GM18526 (cell line): ENCODE measurements around the gene SYT17.

Experiments
- POLR2A ChIP-seq: IDR thresholded peaks from 3 replicates; pipeline ENCODE4 v1.6.1; 2011; ENCODE audit not compliant: insufficient read length; ENCODE audit errors: extremely low read depth

The SYT17 gene

DNA sequence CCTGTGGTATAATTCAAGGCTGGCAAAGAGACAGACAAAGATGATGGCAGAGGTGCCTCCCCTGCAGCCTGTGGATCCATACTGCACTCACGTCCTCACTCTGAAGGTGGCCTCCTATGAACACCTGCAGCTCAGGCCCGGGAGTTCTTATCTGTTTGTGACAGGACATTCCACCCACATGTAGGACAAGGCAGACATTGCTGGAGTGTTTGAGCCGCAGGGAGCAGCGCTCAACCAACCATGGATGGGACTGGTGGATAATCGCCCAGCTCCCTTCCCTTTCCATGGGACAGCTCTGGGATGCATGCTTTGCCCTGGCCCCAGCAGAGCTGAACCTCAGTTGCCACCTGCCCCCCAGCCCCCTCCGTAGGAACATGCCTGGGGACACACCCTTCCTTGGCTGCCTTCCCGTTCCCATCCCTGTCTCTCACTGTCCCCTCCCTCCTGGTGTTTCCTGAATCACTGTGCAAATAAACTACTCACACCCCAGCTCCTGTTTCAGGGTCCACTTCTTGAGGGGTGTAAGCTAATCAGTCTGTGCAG lies 32.1 kb upstream of the SYT17 start:
- TF ChIP-seq POLR2A, result no peak

DNA sequence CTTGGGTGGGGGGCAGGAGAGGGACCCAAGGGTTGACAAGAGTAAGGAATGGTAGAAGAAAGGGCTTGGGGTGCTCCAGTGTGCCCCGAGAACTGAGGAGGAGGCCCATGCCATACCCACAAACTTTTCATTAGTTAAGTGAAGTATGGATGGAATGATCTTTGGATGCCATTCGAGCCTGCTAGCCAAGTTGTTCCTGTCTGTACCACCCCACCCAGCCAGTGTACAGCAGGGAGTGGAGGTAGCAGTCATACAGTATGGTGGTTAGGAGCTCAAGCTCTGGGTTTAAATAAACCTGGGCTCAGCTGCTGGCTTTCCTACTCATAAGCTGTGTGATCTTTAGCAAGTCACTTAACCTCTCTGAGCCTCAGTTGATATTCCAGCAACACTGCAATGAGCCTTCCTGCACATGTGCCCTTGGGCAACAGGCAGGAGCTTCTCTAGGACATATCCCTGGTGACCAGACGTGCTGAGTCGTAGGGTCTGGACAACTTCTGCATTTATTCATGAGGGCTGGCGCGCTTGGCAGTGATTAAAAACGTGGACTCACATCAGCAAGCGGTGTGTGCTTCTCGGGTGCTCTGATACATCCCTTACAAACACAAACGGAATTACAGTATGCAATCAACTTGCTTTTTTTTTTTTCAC lies 31.4 kb upstream of the SYT17 start:
- no peak for TF ChIP-seq POLR2A

- TF ChIP-seq POLR2A, result no peak
Observed at GRCh38 chr16:19137201-19138128, 30.6 kb upstream of the SYT17 start.

- TF ChIP-seq POLR2A, result no peak
Observed at GRCh38 chr16:19138601-19139000, 29.4 kb upstream of the SYT17 start.

DNA sequence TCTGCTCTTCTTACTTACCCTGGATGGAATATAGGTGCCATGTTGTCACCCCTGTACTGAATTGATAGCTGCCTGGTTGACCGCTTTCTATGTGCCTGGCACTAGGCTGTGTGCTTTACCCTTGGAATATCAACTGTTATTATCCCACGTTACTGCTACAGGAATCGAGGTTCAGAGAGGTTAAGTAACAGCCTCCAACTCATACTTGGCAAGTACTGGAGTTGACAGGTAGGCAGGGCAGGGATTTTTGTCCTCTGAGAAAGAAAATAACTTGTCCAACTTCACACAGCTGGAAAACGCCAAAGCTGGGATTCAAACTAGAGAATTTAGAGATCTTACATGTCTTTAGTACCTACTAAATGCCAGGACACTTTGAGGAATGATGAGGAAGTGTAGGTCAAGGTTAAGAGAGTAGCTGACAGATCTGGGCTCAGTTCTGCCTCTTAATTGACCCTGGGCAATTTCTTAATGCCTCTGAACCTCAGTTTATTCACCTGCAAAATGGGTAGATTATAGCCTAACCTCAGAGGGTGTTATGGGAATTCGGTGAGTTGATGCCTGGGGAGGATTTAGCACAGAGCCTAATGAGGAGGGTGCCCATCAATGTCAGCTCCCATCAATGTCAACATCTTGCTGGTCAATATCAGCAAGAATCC lies 28.5 kb upstream of the SYT17 start:
- no peak for TF ChIP-seq POLR2A

DNA sequence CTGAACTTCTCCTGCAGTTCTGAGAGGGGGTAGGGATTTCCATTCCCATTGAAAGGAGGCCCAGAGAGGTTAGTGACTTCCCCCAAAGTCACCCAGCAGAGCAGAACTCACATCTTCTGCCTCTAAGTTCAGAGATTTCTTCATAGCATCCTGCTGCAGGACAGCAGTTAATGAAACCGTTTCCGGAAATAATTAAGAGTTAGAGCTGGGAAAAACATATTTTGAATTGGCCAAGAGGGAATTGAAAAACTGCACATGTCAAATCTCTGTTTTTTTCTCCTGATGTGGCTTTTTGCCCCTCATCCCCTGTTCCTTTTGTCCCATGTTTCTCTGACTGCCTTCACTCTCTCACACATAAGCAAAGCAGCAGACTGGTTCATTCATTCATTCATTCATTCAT lies 27.6 kb upstream of the SYT17 start:
- TF ChIP-seq POLR2A, result no peak

DNA sequence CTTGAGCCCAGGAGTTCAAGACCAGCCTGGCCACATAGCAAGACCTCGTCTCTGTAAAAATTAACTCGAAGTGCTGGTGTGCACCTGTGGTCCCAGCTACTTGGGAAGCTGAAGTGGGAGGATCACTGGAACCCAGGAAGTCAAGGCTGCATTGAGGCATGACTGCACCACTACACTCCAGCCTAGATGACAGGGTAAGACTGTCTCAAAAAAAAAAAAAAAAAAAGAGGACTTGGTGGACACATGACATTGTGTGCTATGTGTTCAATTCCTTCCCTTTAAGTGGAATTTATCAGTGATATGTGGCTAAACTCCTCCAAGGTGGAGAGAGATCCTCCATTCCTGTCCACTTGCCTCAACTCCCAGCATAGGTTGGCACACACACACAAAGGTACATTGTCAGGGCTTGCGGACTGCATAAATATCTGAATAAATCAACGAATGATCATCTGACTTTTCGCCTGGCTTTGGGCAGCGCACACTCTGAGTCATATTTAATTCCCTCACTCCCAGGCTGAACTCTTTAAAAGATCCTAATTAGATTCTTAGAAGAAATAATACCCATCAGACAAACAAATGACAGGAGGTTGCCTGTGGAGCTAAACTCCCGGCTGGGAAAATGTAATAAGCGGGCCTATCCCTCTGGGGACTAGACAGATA lies 25.0 kb upstream of the SYT17 start:
- no peak for TF ChIP-seq POLR2A

DNA sequence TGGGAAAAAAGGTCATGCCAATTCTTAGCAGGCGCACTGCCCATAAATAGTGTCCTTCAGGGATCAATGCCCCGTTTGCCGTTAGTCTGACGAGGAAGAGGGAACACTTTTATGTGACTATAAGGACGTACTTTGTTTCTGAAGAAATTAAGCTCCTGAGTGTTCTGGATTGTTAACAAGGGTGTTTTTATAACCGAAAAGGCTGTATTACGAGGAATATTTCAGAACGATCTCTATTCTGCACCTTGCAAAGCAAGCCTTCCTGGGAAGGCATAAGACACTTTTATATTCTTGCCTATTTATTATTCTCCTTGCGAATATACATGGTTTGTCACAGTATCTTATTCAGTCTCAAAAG lies 24.5 kb upstream of the SYT17 start:
- TF ChIP-seq POLR2A, result no peak

- no peak for TF ChIP-seq POLR2A
Observed at GRCh38 chr16:19145010-19145409, 23.0 kb upstream of the SYT17 start.

GRCh38 chr16:19147126-19147525 lies 20.9 kb upstream of the SYT17 start:
- TF ChIP-seq POLR2A, result no peak

GRCh38 chr16:19147627-19148026 lies 20.4 kb upstream of the SYT17 start:
- no peak for TF ChIP-seq POLR2A

GRCh38 chr16:19148189-19148588 lies 19.9 kb upstream of the SYT17 start:
- TF ChIP-seq POLR2A, result no peak

GRCh38 chr16:19151310-19151709 lies 16.7 kb upstream of the SYT17 start:
- no peak for TF ChIP-seq POLR2A

DNA sequence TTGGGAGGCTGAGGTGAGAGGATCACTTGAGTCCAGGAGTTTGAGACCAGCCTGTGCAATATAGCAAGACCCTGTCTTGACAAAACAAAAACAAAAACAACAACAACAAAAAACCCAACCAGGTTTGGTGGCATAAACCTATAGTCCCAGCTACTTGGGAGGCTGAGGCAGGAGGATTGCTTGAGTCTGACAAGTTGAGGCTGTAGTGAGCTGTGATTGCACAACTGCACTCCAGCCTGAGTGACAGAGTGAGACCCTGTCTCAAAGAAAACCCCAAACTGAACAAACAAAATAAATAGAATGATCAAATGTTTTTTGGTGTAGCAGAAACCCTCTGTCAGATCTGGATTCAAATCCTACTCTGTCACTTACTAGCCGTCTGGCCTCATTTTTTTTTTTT lies 16.0 kb upstream of the SYT17 start:
- TF ChIP-seq POLR2A, result no peak

DNA sequence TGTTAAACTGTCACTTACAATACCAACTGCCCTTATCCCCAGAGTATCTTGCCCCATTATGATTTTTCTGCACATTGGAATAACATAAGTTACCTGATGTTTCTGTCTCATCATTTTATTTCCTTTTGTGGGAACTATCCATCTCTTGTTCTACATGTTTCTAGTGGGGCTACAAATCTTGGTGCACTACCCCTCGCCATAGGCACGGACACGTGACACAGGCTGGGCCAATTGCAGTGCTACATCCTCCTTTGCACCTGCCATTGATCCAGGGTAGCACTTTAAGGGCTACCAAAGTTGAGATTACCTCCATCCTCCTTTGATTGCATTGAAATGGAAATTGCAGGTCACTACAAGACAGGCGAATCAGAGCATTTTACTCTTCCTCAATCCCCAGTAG lies 14.2 kb upstream of the SYT17 start:
- no peak for TF ChIP-seq POLR2A
